ENCODE measurements around the gene ST8SIA1.
"Not testable (repeated sequence)": the region's sequence is repeated elsewhere in the genome, so short reads cannot be mapped to it uniquely, and the experiment has no call there.

Gene ST8SIA1

GRCh38 chr12:22169376-22169775 lies 165.1 kb downstream of the ST8SIA1 start:
- no peak for DNase-seq (ENCODE audit: low spot score)

GRCh38 chr12:22164139-22164538 lies 170.4 kb downstream of the ST8SIA1 start:
- no peak for DNase-seq (ENCODE audit: low spot score)

GRCh38 chr12:22163594-22163993 lies 170.9 kb downstream of the ST8SIA1 start:
- no peak for DNase-seq (ENCODE audit: low spot score)

GRCh38 chr12:22160396-22161003 lies 174.0 kb downstream of the ST8SIA1 start:
- no peak for DNase-seq (ENCODE audit: low spot score)

GRCh38 chr12:22149286-22149685 lies 185.2 kb downstream of the ST8SIA1 start:
- DNase-seq (ENCODE audit: low spot score) = not testable (repeated sequence)

- DNase-seq (ENCODE audit: low spot score) = not testable (repeated sequence)
Measured at GRCh38 chr12:22146686-22147085, 187.8 kb downstream of the ST8SIA1 start.
